ENCODE results near the gene PPFIBP2.

Gene PPFIBP2

GRCh38 chr11:7671347-7672215 is 157.8 kb downstream of the PPFIBP2 start:
- no peak for FAIRE-seq

DNA sequence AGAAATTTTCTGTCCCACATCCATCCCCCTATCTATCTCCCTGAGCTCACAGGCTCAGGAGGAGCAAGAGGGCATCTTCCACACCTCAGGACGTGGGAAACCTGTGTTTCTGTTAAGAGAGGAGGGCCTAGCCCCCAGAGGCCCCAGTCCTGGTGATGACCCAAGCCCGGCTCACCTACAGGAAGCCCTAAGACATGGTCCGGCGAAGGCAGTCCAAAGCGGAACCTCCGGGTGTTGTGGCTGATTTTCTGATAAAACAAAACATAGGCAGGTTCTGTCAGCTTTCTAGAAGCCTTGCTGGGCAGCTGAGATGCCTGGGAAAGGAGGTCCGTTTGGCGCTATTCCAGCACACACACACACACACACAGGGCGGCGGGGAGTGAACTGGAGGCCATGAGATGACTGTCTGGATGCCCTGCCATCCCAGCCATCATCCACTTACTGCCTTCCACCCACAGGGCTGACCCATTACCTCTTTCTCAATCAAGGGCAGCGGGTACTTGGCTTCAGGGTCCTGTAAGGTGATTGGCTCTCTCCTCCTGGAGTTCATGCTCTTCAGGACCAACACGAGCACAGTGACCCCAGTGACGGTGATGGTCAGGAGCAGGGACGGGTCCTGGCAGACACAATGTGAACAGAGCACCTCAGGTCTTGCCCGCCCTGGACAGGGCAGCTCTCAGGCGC is 158.6 kb downstream of the PPFIBP2 start:
- no peak for FAIRE-seq

GRCh38 chr11:7672960-7673723 is 159.3 kb downstream of the PPFIBP2 start, which contains the start of gene CYB5R2:
Gene CYB5R2 (minus strand): TSS chr11:7673500. CDS start chr11:7672825, 675 bp downstream.
- no peak for FAIRE-seq

DNA sequence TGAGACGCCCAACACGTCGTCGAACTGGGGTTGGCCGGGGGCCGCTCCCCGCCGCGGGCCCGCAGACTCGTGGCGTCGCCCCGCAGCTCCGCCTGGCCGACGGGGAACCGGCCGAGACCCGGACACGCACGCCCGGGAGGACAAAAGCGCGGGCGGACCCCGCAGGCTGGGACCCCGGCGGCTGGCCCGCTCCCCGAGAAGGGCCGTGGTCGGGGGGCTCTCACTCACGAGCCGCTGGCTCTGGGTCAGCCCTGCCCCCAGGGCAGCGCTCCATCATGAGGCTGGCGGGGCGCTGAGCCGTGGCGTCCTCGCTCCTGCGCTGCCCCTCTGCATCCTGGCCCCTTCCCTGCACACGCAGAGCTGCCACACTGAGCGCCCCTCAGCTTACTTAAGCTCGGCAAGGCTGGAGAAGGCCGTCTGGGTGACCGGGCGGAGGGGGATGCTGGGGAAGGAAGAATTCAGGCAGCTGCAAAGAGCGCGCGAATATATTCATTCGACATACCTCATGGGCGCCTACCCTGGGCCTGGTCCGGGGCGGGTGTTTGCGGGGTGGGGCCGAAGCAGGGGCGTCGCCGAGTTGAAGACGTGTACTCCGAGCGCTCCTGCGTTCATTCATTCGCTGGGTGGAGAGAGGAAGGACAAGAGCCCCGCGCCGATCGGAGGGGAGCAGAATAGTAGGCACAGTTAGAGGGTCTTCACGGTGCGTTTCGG is 160.1 kb downstream of the PPFIBP2 start:
- no peak for FAIRE-seq

GRCh38 chr11:7675631-7676030 is 161.8 kb downstream of the PPFIBP2 start:
- no peak for FAIRE-seq

DNA sequence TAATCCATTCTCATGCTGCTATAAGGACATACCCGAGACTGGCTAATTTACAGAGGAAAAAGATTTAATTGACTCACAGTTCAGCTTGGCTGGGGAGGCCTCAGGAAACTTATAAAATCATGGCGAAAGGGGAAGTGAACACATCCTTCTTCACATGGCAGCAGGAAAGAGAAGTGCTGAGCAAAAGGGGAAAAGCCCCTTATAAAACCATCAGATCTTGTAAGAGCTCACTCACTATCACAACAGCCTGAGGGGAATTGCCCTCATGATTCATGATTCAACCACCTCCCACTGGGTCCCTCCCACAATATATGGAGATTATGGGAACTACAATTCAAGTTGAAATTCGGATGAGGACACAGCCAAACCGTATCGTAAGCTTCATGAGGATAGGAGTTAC is 163.3 kb downstream of the PPFIBP2 start:
- no peak for FAIRE-seq

- no peak for FAIRE-seq
These were observed 164.0 kb downstream of the PPFIBP2 start for GRCh38 chr11:7677796-7678201.

DNA sequence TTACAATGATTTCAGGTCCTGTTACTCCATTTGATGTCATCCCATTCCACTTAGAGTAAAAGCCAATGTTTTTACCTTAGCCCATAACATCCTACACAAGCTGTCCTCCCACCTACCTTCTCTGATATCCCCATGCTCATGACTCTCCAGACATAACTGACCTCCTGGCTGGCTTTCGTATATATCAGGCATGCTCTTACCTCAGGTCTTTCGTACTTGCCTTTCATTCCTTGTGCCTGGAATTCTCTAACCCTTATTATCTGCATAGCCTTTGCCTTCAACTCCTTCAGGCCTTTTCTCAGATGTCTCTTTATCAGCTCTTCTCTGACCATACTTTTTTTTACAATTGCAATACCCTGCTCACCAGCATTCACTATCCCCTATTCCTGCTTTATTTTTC is 169.8 kb downstream of the PPFIBP2 start:
- FAIRE-seq, result no peak

- FAIRE-seq, result no peak
These were observed 173.0 kb downstream of the PPFIBP2 start for GRCh38 chr11:7686761-7687160.

GRCh38 chr11:7687386-7687785 is 173.6 kb downstream of the PPFIBP2 start:
- no peak for FAIRE-seq

GRCh38 chr11:7688238-7688826 is 174.5 kb downstream of the PPFIBP2 start:
- FAIRE-seq, result no peak

GRCh38 chr11:7689239-7689638 is 175.4 kb downstream of the PPFIBP2 start:
- no peak for FAIRE-seq

DNA sequence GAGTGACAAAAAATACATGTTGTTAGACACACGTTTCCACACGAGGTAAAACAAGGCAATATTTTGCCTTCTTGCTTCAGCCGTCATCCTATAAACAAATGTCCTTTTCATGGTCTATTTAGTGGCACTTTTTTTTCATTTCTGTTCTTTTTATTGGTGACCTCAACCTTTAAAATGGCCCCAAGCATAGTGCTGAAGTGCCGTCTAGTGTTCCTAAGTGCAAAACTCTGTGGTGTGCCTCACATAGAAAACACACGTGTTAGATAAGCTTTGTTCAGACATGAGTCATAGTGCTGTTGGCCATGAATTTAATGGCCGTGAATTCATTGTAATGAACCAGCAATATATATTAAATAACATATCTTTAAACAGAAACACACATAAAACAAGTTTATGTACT is 176.8 kb downstream of the PPFIBP2 start:
- FAIRE-seq, result no peak

- FAIRE-seq, result no peak
These were observed 178.1 kb downstream of the PPFIBP2 start for GRCh38 chr11:7691759-7692350.

- no peak for FAIRE-seq
These were observed 178.6 kb downstream of the PPFIBP2 start for GRCh38 chr11:7692426-7692825.

DNA sequence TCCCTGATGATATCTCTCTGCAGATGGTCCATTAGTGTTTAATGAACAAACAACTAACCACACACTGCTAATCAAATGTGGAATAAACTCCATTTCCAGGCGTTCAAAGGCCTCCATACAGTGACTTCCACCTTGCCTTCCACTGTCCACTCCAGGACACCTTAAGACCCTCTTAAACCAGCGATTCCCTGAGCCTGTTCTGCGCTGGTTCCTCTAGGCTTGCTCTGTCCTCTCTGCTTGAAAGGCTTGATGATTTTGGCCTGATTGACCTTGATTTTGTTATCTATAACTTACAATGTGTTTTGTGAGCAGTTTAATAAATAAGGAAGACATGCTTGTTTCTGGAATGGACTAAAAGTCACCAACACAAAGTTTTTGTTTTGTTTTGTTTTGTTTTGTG is 180.4 kb downstream of the PPFIBP2 start:
- no peak for FAIRE-seq

DNA sequence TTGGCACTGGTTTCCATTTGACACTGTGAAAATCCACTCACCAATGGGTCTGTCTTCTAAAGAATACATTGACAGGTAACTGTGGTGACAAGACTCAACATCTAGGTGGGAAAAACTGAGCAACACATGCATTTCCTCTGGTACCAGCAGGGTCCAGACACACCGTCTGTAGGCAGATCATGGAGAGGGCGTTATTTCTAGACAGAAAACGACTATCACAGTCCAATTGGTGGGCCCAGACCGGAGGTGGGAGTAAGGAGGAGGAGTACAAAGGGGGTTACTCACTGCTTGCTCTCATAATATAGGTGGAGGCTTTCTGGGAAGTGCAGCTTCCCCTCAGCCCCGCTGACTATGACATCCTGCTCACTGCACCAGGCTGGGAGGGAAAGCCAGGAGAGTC is 182.6 kb downstream of the PPFIBP2 start:
- FAIRE-seq, result no peak
